ENCODE measurements around the gene SELENOS.
A peak's percentile ranks its signal among the peaks of the same experiment; 100 is the strongest.
"Not testable (repeated sequence)": the region's sequence is repeated elsewhere in the genome, so short reads cannot be mapped to it uniquely, and the experiment has no call there.

SELENOS gene

GRCh38 chr15:101309436-101310160, 32.3 kb upstream of the SELENOS start:
- no peak for DNase-seq

- DNase-seq, result peak; percentile 90
Measured at GRCh38 chr15:101308604-101309435, 31.5 kb upstream of the SELENOS start.

- DNase-seq, result peak; percentile 16
Measured at GRCh38 chr15:101307897-101308603, 30.8 kb upstream of the SELENOS start.

GRCh38 chr15:101307048-101307896, 30.0 kb upstream of the SELENOS start:
- peak; percentile 80 for DNase-seq

GRCh38 chr15:101306341-101307047, 29.2 kb upstream of the SELENOS start:
- DNase-seq, result no peak

GRCh38 chr15:101305820-101306255, 28.6 kb upstream of the SELENOS start:
- no peak for DNase-seq

- no peak for DNase-seq
Measured at GRCh38 chr15:101303408-101303807, 26.1 kb upstream of the SELENOS start.

- DNase-seq, result no peak
Measured at GRCh38 chr15:101296418-101297405, 19.4 kb upstream of the SELENOS start.

GRCh38 chr15:101295607-101296161, 18.4 kb upstream of the SELENOS start:
- peak; percentile 46 for DNase-seq

- DNase-seq, result peak; percentile 95
Measured at GRCh38 chr15:101294731-101295606, 17.7 kb upstream of the SELENOS start, which contains the start of gene SNRPA1. Gene SNRPA1 (minus strand): TSS chr15:101295248. CDS start chr15:101295178, 70 bp downstream.

- DNase-seq, result no peak
Measured at GRCh38 chr15:101293122-101293521, 15.8 kb upstream of the SELENOS start.

- DNase-seq, result peak; percentile 44
Measured at GRCh38 chr15:101288905-101289513, 11.7 kb upstream of the SELENOS start.

GRCh38 chr15:101287342-101287741, 10.1 kb upstream of the SELENOS start:
- not testable (repeated sequence) for DNase-seq

GRCh38 chr15:101286471-101287114, 9.3 kb upstream of the SELENOS start:
- no peak for DNase-seq

GRCh38 chr15:101283931-101284330, 6.6 kb upstream of the SELENOS start:
- no peak for DNase-seq

GRCh38 chr15:101280007-101280406, 2.7 kb upstream of the SELENOS start:
- no peak for DNase-seq

- DNase-seq, result no peak
Measured at GRCh38 chr15:101277943-101278564, 769 bp upstream of the SELENOS start.

All from NCI-H146 (cell line).